SU-DHL-6 (cell line): ENCODE results near the gene GLIS2.

Experiments used
- H2AFZ ChIP-seq: fragments of 200-600 bp; sonication (generic); 2 replicates; pipeline ENCODE4 v1.6.1; 2014; ENCODE audit warnings: low read depth, mild to moderate bottlenecking, moderate library complexity, mixed read lengths, antibody characterized with exemption, low read length; ENCODE audit not compliant: severe bottlenecking
- H3F3A ChIP-seq: fragments of 200-600 bp; shearing (Covaris generic); 2 replicates; pipeline ENCODE4 v1.6.0; 2016; ENCODE audit warnings: antibody characterized with exemption, mild to moderate bottlenecking; ENCODE audit not compliant: insufficient read depth
- H3K27ac ChIP-seq: fragments of 200-600 bp; sonication (generic); 2 replicates; pipeline ENCODE4 v1.5.1; 2016; ENCODE audit warnings: low read depth, mild to moderate bottlenecking, low read length, moderate library complexity, mixed read lengths
- H3K27me3 ChIP-seq: fragments of 200-600 bp; sonication (generic), shearing (Covaris generic); 2 replicates; pipeline ENCODE4 v1.6.0; 2014; ENCODE audit warnings: mild to moderate bottlenecking, low read length
- H3K36me3 ChIP-seq: fragments of 200-600 bp; sonication (generic); 2 replicates; pipeline ENCODE4 v1.6.1; 2014; ENCODE audit warnings: mild to moderate bottlenecking, low read length, mixed read lengths
- H3K4me2 ChIP-seq: fragments of 300-600, 200-600 bp; shearing (Covaris generic), sonication (generic); 2 replicates; pipeline ENCODE4 v1.6.0; 2014; ENCODE audit warnings: low read length, low read depth, mild to moderate bottlenecking; ENCODE audit not compliant: poor library complexity, severe bottlenecking
- H3K4me3 ChIP-seq: fragments of 200-600 bp; sonication (generic); 2 replicates; pipeline ENCODE4 v1.5.1; 2014; ENCODE audit warnings: antibody characterized with exemption, low read length, mild to moderate bottlenecking, mixed read lengths; ENCODE audit not compliant: insufficient read depth, poor library complexity, severe bottlenecking
- H3K79me2 ChIP-seq: fragments of 200-600 bp; sonication (generic); 2 replicates; pipeline ENCODE4 v1.6.1; 2014; ENCODE audit warnings: mild to moderate bottlenecking, low read length, moderate library complexity; ENCODE audit not compliant: insufficient read depth
- H3K9ac ChIP-seq: fragments of 200-600 bp; sonication (generic); 2 replicates; pipeline ENCODE4 v1.7.0; 2014; ENCODE audit warnings: mild to moderate bottlenecking, low read length
- H3K9me2 ChIP-seq: fragments of 200-600 bp; sonication (generic); replicated peaks from 2 replicates; pipeline ENCODE4 v1.6.1; 2014; ENCODE audit warnings: low read length; ENCODE audit not compliant: insufficient read depth
- H3K9me3 ChIP-seq: fragments of 200-600 bp; sonication (generic); 2 replicates; pipeline ENCODE4 v1.6.1; 2014; ENCODE audit warnings: low read length, mixed read lengths; ENCODE audit not compliant: insufficient read depth
- H4K20me1 ChIP-seq: fragments of 200-600 bp; sonication (generic); 2 replicates; pipeline ENCODE4 v1.6.1; 2014; ENCODE audit warnings: low read depth, mild to moderate bottlenecking, antibody characterized with exemption, low read length, moderate library complexity, mixed read lengths
- CTCF ChIP-seq: fragments of 200-600 bp; sonication (generic); IDR thresholded peaks from one replicate; pipeline ENCODE4 v1.5.1; 2017; ENCODE audit warnings: antibody characterized with exemption, mild to moderate bottlenecking, low read length, moderate library complexity; ENCODE audit not compliant: insufficient read depth, poor library complexity, severe bottlenecking
- EZH2phosphoT487 ChIP-seq: fragments of 200-600 bp; sonication (generic), shearing (Covaris generic); conservative IDR thresholded peaks from 2 replicates; pipeline ENCODE4 v1.6.1; 2018; ENCODE audit warnings: mild to moderate bottlenecking, antibody characterized with exemption, low read length, moderate library complexity, mixed read lengths

Gene GLIS2

GRCh38 chr16:4361033-4361943 lies 45.4 kb downstream of the GLIS2 start:
- Histone ChIP-seq H3K9me2 (no peaks in the 10 kb centered on the region), H2AFZ (no peak overlapping the region), H3K9ac (no peak overlapping the region), H3K4me3 (no peak overlapping the region), H3K4me2 (no peak overlapping the region), H4K20me1 (no peaks in the 10 kb centered on the region), H3K27me3 (no peaks in the 10 kb centered on the region), H3F3A (peaks cover 13% of the 10 kb centered on the region; the same call in 1 of the 2 replicates), H3K79me2 (no peaks in the 10 kb centered on the region), H3K36me3 (peaks cover 3% of the 10 kb centered on the region; the same call in 1 of the 2 replicates), H3K27ac (peak overlapping the region; percentile 89), H3K9me3 (no peaks in the 10 kb centered on the region)
- no peak for TF ChIP-seq EZH2phosphoT487
- no peak for TF ChIP-seq CTCF

- Histone ChIP-seq H3F3A (peaks cover 13% of the 10 kb centered on the region; the same call in 1 of the 2 replicates), H2AFZ (no peak overlapping the region), H4K20me1 (no peaks in the 10 kb centered on the region), H3K9me2 (no peaks in the 10 kb centered on the region), H3K9ac (peak overlapping the region; percentile 21; the same call in 1 of the 2 replicates), H3K4me3 (no peak overlapping the region), H3K4me2 (peak overlapping the region; percentile 42), H3K27ac (peak overlapping the region; percentile 89), H3K27me3 (no peaks in the 10 kb centered on the region), H3K79me2 (no peaks in the 10 kb centered on the region), H3K36me3 (peaks cover 3% of the 10 kb centered on the region; the same call in 1 of the 2 replicates), H3K9me3 (no peaks in the 10 kb centered on the region)
- TF ChIP-seq CTCF (no peak), EZH2phosphoT487 (no peak)
Measured at GRCh38 chr16:4361944-4362311, 46.1 kb downstream of the GLIS2 start.

GRCh38 chr16:4362476-4363135 lies 46.7 kb downstream of the GLIS2 start:
- H2AFZ ChIP-seq = no peak overlapping the region
- H3K36me3 ChIP-seq = peaks cover 3% of the 10 kb centered on the region; the same call in 1 of the 2 replicates
- peaks cover 13% of the 10 kb centered on the region; the same call in 1 of the 2 replicates for H3F3A ChIP-seq
- peak overlapping the region; percentile 89 for H3K27ac ChIP-seq
- no peaks in the 10 kb centered on the region for H4K20me1 ChIP-seq
- H3K4me2 ChIP-seq = peak overlapping the region; percentile 42
- no peak overlapping the region for H3K4me3 ChIP-seq
- peak overlapping the region; percentile 21; the same call in 1 of the 2 replicates for H3K9ac ChIP-seq
- H3K79me2 ChIP-seq = no peaks in the 10 kb centered on the region
- no peaks in the 10 kb centered on the region for H3K27me3 ChIP-seq
- no peaks in the 10 kb centered on the region for H3K9me3 ChIP-seq
- TF ChIP-seq CTCF (no peak), EZH2phosphoT487 (no peak)
- H3K9me2 ChIP-seq = no peaks in the 10 kb centered on the region
